CD4-positive, alpha-beta T cell (primary cell): Measurements from ENCODE around the gene ATP5MK. TPM values are rescaled to one million over a fixed set of nuclear protein-coding genes. Genes with fewer than 3 reads are reported as not detected.
"Not testable (repeated sequence)": the region's sequence is repeated elsewhere in the genome, so short reads cannot be mapped to it uniquely, and the experiment has no call there.

Experiments used
- ATAC-seq: fragments of 200-7000 bp; cut with Tn5 transposase; one replicate; pipeline ENCODE4 v1.10.0; 2022; ENCODE audit warnings: mild to moderate bottlenecking; ENCODE audit not compliant: poor library complexity
- CTCF ChIA-PET: fragments of 350-600 bp; sonication (Branson Sonifier 250); formaldehyde crosslinking; loops from one replicate; lab custom pipeline; 2021; ENCODE audit warnings: antibody characterized with exemption, inconsistent platforms; lab: Charles Lee
- POLR2A ChIA-PET: fragments of 350-600 bp; sonication (Branson Sonifier 250); formaldehyde crosslinking; loops from one replicate; lab custom pipeline; 2021; ENCODE audit warnings: antibody characterized with exemption, inconsistent platforms; lab: Charles Lee
- DNase-seq, 14 experiments: peaks; one replicate each; pipeline ENCODE4 v3.0.0-alpha.2; 2013 to 2020; ENCODE audit warnings: mixed read lengths in 2 of 14
- H3K27ac ChIP-seq, 2 donors: one replicate each; pipeline versions ENCODE4 v1.5.1 to v1.7.0; 2013; ENCODE audit warnings: low read length in 2 of 2, low read depth in 1 of 2, mild to moderate bottlenecking in 1 of 2
- H3K27me3 ChIP-seq, 2 experiments: 1 replicate in 1 of 2; 2 replicates in 1 of 2; pipeline versions ENCODE4 v1.6.1 to v1.7.0; 2013; ENCODE audit warnings: low read length in 2 of 2, control low read depth in 1 of 2, mild to moderate bottlenecking in 1 of 2, moderate library complexity in 1 of 2; ENCODE audit not compliant: insufficient read depth in 2 of 2, control insufficient read depth in 1 of 2
- H3K36me3 ChIP-seq: one replicate; pipeline ENCODE4 v1.6.1; 2013; ENCODE audit warnings: low read length, control low read depth; ENCODE audit not compliant: insufficient read depth
- H3K4me1 ChIP-seq: one replicate; pipeline ENCODE4 v1.6.1; 2013; ENCODE audit warnings: low read length, control low read depth; ENCODE audit not compliant: insufficient read depth
- H3K4me3 ChIP-seq: one replicate; pipeline ENCODE4 v1.5.1; 2013; ENCODE audit warnings: mild to moderate bottlenecking, low read length, moderate library complexity
- H3K9me3 ChIP-seq, 2 experiments: 1 replicate in 1 of 2; 2 replicates in 1 of 2; pipeline versions ENCODE4 v1.6.1 to v1.7.0; 2013; ENCODE audit warnings: low read length in 2 of 2, mild to moderate bottlenecking in 2 of 2, control low read depth in 1 of 2, moderate library complexity in 1 of 2; ENCODE audit not compliant: control insufficient read depth in 1 of 2, insufficient read depth in 1 of 2
- H3K27ac Mint-ChIP-seq: one replicate; pipeline ENCODE4 v1.8.0; 2020; ENCODE audit warnings: mixed read lengths
- H3K27me3 Mint-ChIP-seq: one replicate; pipeline ENCODE4 v1.8.0; 2021; ENCODE audit warnings: mixed read lengths
- H3K36me3 Mint-ChIP-seq: one replicate; pipeline ENCODE4 v1.8.0; 2021; ENCODE audit warnings: low read depth, mixed read lengths
- H3K4me1 Mint-ChIP-seq: one replicate; pipeline ENCODE4 v1.8.0; 2021; ENCODE audit warnings: low read depth, mixed read lengths
- H3K4me3 Mint-ChIP-seq: one replicate; pipeline ENCODE4 v1.8.0; 2020; ENCODE audit warnings: mild to moderate bottlenecking, mixed read lengths
- H3K9me3 Mint-ChIP-seq: one replicate; pipeline ENCODE4 v1.8.0; 2020; ENCODE audit warnings: mixed read lengths
- intact Hi-C, 2 experiments: fragments of 100-400 bp; cut with DNase I in 1 of 2; cut with micrococcal nuclease in 1 of 2; formaldehyde crosslinking; loops; one replicate each; pipeline versions ENCODE4 v1.15.1 to v1.9.0; 2023 to 2025; cut with DNase I, micrococcal nuclease
- total RNA-seq, 174 experiments: library from RNA in 2 of 174; stranded (reverse) in 2 of 174; gene quantifications; one replicate each; pipeline ENCODE4 v1.2.3 and lab custom pipeline; 2021 to 2026
- TF ChIP-seq, protein P1 (sequence below): fragments of 200-600 bp; IDR thresholded peaks from one replicate; pipeline ENCODE4 v1.8.0; 2022; ENCODE audit warnings: antibody characterized with exemption, mild to moderate bottlenecking

ATP5MK gene
- total RNA-seq, 2 experiments from 2014 or later = 107 to 111 TPM

- TF ChIP-seq, protein P1, sequence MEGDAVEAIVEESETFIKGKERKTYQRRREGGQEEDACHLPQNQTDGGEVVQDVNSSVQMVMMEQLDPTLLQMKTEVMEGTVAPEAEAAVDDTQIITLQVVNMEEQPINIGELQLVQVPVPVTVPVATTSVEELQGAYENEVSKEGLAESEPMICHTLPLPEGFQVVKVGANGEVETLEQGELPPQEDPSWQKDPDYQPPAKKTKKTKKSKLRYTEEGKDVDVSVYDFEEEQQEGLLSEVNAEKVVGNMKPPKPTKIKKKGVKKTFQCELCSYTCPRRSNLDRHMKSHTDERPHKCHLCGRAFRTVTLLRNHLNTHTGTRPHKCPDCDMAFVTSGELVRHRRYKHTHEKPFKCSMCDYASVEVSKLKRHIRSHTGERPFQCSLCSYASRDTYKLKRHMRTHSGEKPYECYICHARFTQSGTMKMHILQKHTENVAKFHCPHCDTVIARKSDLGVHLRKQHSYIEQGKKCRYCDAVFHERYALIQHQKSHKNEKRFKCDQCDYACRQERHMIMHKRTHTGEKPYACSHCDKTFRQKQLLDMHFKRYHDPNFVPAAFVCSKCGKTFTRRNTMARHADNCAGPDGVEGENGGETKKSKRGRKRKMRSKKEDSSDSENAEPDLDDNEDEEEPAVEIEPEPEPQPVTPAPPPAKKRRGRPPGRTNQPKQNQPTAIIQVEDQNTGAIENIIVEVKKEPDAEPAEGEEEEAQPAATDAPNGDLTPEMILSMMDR = no peak
- no peak for DNase-seq
- H3K4me1 ChIP-seq = peaks cover 19% of the 10 kb centered on the region
- ChIA-PET POLR2A (interaction anchor here (0.6 to 1.0 kb wide), 3 partner anchors 22 to 309 kb away, joined by 3 read pairs; partner anchors contain the start of gene PCGF6), CTCF (no interaction called here)
- Mint-ChIP-seq H3K27me3 (no peaks in the 10 kb centered on the region), H3K27ac (peak overlapping the region; percentile 42), H3K36me3 (peaks cover 56% of the 10 kb centered on the region), H3K4me3 (peak overlapping the region; percentile 8), H3K4me1 (peaks cover 37% of the 10 kb centered on the region), H3K9me3 (no peaks in the 10 kb centered on the region)
- H3K36me3 ChIP-seq = peaks cover 44% of the 10 kb centered on the region
- intact Hi-C loops = no loop called here
- no peaks in the 10 kb centered on the region for H3K9me3 ChIP-seq
- H3K27ac ChIP-seq = no peak overlapping the region
- no peak overlapping the region for H3K4me3 ChIP-seq
- ATAC-seq = no peak
- no peaks in the 10 kb centered on the region for H3K27me3 ChIP-seq
Observed at GRCh38 chr10:103373544-103373943, 22.7 kb downstream of the ATP5MK start.

DNA sequence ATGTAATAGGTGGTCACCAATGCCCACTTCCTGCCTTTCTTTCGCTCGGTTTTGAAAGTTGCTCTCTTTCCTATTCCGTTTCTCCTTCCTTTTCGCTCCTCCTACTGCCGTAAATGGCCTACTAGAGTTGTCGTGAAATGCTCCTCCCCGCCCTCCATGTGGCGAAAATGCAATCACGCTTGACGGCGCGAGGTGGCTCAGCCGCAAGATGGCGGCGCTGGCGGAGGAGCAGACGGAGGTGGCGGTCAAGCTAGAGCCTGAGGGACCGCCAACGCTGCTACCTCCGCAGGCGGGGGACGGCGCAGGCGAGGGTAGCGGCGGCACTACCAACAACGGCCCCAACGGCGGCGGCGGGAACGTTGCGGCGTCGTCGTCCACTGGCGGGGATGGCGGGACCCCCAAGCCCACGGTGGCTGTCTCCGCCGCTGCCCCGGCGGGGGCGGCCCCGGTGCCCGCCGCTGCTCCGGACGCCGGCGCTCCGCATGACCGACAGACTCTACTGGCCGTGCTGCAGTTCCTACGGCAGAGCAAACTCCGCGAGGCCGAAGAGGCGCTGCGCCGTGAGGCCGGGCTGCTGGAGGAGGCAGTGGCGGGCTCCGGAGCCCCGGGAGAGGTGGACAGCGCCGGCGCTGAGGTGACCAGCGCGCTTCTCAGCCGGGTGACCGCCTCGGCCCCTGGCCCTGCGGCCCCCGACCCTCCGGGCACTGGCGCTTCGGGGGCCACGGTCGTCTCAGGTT, 28.3 kb downstream of the ATP5MK start, which contains the start of gene TAF5:
Gene TAF5, plus strand, starts transcription at position 195 of the 737 bp plus-strand sequence. Its CDS starts 14 bp downstream, at position 209.
- Mint-ChIP-seq H3K4me3 (peak within 1 kb of the TSS; percentile 100), H3K9me3 (peaks cover 3% of the 10 kb centered on the region), H3K27me3 (no peaks in the 10 kb centered on the region), H3K27ac (peak within 1 kb of the TSS; percentile 80), H3K4me1 (peaks cover 23% of the 10 kb centered on the region), H3K36me3 (peaks cover 20% of the 10 kb centered on the region)
- Histone ChIP-seq H3K27me3 (no peaks in the 10 kb centered on the region), H3K4me3 (peak within 1 kb of the TSS; percentile 60), H3K4me1 (peaks cover 22% of the 10 kb centered on the region), H3K27ac (peak within 1 kb of the TSS; percentile 55 to 83), H3K9me3 (peaks cover 0 to 6% of the 10 kb centered on the region in 2 experiments), H3K36me3 (peaks cover 2% of the 10 kb centered on the region)
- TF ChIP-seq, protein P1 = peak; percentile 22
- ChIA-PET CTCF (interaction anchor here (0.6 to 1.5 kb wide), 4 partner anchors 19 to 663 kb away, joined by 3 to 4 read pairs (median 3); no protein-coding TSS in a partner anchor), POLR2A (interaction anchor here (0.8 to 3.3 kb wide), 9 partner anchors 17 to 866 kb away, joined by 3 to 28 read pairs (median 4); partner anchors contain the start of genes ACTR1A, ATP5MK, CNNM2 and PCGF6)
- peak; percentile 78 to 96 (median 85) for DNase-seq
- ATAC-seq = peak; percentile 61
- intact Hi-C loops = loop anchor here (1.0 to 10.0 kb wide), 7 partner anchors 17 to 1673 kb away; partner anchors contain the start of genes ATP5MK (in 2 of the 2), PCGF6 (in 2 of the 2), PDCD11 (in 2 of the 2) and FBXW4 (in 1 of the 2)

GRCh38 chr10:103367379-103367781, 28.9 kb downstream of the ATP5MK start:
- Mint-ChIP-seq H3K36me3 (peaks cover 20% of the 10 kb centered on the region), H3K27ac (peak overlapping the region; percentile 80), H3K4me3 (peak overlapping the region; percentile 100), H3K9me3 (peaks cover 3% of the 10 kb centered on the region), H3K27me3 (no peaks in the 10 kb centered on the region), H3K4me1 (peaks cover 23% of the 10 kb centered on the region)
- no peaks in the 10 kb centered on the region for H3K27me3 ChIP-seq
- peaks cover 22% of the 10 kb centered on the region for H3K4me1 ChIP-seq
- ATAC-seq (no peak), DNase-seq (peak in 1 of 14 experiments; percentile 4)
- H3K9me3 ChIP-seq = peaks cover 0 to 6% of the 10 kb centered on the region in 2 experiments
- TF ChIP-seq, protein P1 = no peak
- CTCF ChIA-PET = interaction anchor here (0.6 to 1.5 kb wide), 3 partner anchors 18 to 662 kb away, joined by 3 to 4 read pairs (median 3); no protein-coding TSS in a partner anchor
- POLR2A ChIA-PET = interaction anchor here (0.8 to 3.3 kb wide), 7 partner anchors 17 to 865 kb away, joined by 3 to 28 read pairs (median 6); partner anchors contain the start of genes ACTR1A, ATP5MK, CNNM2 and PCGF6
- peaks cover 2% of the 10 kb centered on the region for H3K36me3 ChIP-seq
- intact Hi-C loops = loop anchor here (1.0 to 10.0 kb wide), 4 partner anchors 17 to 1673 kb away; partner anchors contain the start of genes FBXW4 (in 1 of the 2), PCGF6 (in 1 of the 2) and WBP1L (in 1 of the 2)
- H3K27ac ChIP-seq = peak overlapping the region; percentile 26 to 83
- peak overlapping the region; percentile 60 for H3K4me3 ChIP-seq

- H3K4me3 ChIP-seq, DNase-seq, POLR2A ChIA-PET, H3K27me3 ChIP-seq, H3K36me3 Mint-ChIP-seq, H3K9me3 ChIP-seq, H3K27ac ChIP-seq, H3K4me3 Mint-ChIP-seq, CTCF ChIA-PET, ATAC-seq, H3K27ac Mint-ChIP-seq, H3K4me1 ChIP-seq, H3K27me3 Mint-ChIP-seq, H3K4me1 Mint-ChIP-seq, H3K9me3 Mint-ChIP-seq, H3K36me3 ChIP-seq: not testable (repeated sequence)
- intact Hi-C loops = loop anchor here in 1 of 2 experiments (5.0 to 10.0 kb wide), 3 partner anchors 503 to 1666 kb away; partner anchors contain the start of genes FBXW4 and WBP1L
Observed at GRCh38 chr10:103360791-103361190, 35.5 kb downstream of the ATP5MK start.
